ENCODE measurements around the gene ATP6V0C. TPM values are rescaled to one million over a fixed set of nuclear protein-coding genes. Genes with fewer than 3 reads are reported as not detected.

ATP6V0C gene
- total and polyA plus RNA-seq, 4 donors: 17.6 to 132 (median 60.6) TPM

DNA sequence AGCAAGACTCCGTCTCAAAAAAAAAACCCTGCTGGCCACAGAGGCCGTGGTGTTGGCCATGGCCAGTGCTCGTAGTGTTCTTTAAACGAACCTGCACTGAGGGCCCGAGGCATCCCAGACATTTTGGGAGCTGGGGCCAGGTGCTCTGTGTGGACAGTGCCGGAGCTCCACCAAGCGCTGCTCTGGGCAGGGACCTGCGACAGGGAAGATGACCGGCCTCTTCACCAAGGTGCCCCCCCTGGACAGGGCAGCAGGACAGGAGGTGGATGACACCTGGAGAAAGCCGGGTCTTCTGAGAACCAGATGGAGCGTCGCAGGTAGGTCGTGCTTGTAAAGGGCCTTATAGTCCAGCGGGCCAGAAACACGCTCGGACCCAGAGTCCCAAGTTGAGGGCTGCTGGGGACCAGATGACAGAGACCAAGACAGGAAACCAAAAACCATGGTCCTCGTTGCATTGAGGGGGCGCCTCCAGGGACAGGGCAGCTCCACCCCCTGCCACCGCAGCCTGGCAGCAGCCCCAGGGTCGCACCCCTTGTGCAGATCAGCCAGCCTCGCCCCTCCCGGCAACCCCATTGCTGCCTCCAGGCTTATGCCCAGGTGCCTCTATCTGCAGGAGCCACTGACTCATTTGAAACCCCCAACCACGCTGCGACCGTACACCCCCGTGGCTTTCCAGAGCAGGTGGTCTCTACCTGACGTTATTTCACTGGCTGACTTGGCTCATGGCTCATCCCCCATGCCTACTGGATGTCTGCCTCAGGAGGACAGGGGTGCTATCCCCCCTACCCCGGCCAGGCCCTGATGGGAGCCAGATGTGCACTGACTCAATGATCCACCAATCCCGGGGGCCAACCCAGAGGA lies 46.9 kb upstream of the ATP6V0C start:
- H3K9ac ChIP-seq (ENCODE audit: low read depth in 1 of 2, low read length in 2 of 2): no peak overlapping the region
- H3K9me3 ChIP-seq (ENCODE audit: control insufficient read depth in 4 of 4, low read length in 3 of 4): no peaks in the 10 kb centered on the region
- TF ChIP-seq, protein P1, sequence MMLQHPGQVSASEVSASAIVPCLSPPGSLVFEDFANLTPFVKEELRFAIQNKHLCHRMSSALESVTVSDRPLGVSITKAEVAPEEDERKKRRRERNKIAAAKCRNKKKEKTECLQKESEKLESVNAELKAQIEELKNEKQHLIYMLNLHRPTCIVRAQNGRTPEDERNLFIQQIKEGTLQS (IDR thresholded peaks at IDR 0.05): no peak
- TF ChIP-seq RXRA (IDR thresholded peaks at IDR 0.05) (no peak), NR2F2 (IDR thresholded peaks at IDR 0.05) (no peak), FOXA2 (IDR thresholded peaks at IDR 0.05) (no peak), JUND (IDR thresholded peaks at IDR 0.05) (no peak), EGR1 (IDR thresholded peaks at IDR 0.05; ENCODE audit: low read depth in 2 of 2) (no peak), HNF4A (conservative IDR thresholded peaks at IDR 0.05) (no peak), SP1 (IDR thresholded peaks at IDR 0.05) (no peak), YY1 (IDR thresholded peaks at IDR 0.05) (no peak), TAF1 (conservative IDR thresholded peaks at IDR 0.05) (no peak), HNF4G (IDR thresholded peaks at IDR 0.05) (no peak), GABPA (IDR thresholded peaks at IDR 0.05 in 1 of 2, conservative IDR thresholded peaks at IDR 0.05 in 1 of 2) (no peak), RAD21 (IDR thresholded peaks at IDR 0.05) (no peak), FOXA1 (IDR thresholded peaks at IDR 0.05) (no peak)
- TF ChIP-seq, protein P2, sequence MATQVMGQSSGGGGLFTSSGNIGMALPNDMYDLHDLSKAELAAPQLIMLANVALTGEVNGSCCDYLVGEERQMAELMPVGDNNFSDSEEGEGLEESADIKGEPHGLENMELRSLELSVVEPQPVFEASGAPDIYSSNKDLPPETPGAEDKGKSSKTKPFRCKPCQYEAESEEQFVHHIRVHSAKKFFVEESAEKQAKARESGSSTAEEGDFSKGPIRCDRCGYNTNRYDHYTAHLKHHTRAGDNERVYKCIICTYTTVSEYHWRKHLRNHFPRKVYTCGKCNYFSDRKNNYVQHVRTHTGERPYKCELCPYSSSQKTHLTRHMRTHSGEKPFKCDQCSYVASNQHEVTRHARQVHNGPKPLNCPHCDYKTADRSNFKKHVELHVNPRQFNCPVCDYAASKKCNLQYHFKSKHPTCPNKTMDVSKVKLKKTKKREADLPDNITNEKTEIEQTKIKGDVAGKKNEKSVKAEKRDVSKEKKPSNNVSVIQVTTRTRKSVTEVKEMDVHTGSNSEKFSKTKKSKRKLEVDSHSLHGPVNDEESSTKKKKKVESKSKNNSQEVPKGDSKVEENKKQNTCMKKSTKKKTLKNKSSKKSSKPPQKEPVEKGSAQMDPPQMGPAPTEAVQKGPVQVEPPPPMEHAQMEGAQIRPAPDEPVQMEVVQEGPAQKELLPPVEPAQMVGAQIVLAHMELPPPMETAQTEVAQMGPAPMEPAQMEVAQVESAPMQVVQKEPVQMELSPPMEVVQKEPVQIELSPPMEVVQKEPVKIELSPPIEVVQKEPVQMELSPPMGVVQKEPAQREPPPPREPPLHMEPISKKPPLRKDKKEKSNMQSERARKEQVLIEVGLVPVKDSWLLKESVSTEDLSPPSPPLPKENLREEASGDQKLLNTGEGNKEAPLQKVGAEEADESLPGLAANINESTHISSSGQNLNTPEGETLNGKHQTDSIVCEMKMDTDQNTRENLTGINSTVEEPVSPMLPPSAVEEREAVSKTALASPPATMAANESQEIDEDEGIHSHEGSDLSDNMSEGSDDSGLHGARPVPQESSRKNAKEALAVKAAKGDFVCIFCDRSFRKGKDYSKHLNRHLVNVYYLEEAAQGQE (IDR thresholded peaks at IDR 0.05): no peak
- TF ChIP-seq, protein P3, sequence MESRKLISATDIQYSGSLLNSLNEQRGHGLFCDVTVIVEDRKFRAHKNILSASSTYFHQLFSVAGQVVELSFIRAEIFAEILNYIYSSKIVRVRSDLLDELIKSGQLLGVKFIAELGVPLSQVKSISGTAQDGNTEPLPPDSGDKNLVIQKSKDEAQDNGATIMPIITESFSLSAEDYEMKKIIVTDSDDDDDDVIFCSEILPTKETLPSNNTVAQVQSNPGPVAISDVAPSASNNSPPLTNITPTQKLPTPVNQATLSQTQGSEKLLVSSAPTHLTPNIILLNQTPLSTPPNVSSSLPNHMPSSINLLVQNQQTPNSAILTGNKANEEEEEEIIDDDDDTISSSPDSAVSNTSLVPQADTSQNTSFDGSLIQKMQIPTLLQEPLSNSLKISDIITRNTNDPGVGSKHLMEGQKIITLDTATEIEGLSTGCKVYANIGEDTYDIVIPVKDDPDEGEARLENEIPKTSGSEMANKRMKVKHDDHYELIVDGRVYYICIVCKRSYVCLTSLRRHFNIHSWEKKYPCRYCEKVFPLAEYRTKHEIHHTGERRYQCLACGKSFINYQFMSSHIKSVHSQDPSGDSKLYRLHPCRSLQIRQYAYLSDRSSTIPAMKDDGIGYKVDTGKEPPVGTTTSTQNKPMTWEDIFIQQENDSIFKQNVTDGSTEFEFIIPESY (IDR thresholded peaks at IDR 0.05): no peak
- TF ChIP-seq, protein P4, sequence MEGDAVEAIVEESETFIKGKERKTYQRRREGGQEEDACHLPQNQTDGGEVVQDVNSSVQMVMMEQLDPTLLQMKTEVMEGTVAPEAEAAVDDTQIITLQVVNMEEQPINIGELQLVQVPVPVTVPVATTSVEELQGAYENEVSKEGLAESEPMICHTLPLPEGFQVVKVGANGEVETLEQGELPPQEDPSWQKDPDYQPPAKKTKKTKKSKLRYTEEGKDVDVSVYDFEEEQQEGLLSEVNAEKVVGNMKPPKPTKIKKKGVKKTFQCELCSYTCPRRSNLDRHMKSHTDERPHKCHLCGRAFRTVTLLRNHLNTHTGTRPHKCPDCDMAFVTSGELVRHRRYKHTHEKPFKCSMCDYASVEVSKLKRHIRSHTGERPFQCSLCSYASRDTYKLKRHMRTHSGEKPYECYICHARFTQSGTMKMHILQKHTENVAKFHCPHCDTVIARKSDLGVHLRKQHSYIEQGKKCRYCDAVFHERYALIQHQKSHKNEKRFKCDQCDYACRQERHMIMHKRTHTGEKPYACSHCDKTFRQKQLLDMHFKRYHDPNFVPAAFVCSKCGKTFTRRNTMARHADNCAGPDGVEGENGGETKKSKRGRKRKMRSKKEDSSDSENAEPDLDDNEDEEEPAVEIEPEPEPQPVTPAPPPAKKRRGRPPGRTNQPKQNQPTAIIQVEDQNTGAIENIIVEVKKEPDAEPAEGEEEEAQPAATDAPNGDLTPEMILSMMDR (IDR thresholded peaks at IDR 0.05; ENCODE audit: low read depth, low read length, missing input control): no peak
- TF ChIP-seq, protein P5, sequence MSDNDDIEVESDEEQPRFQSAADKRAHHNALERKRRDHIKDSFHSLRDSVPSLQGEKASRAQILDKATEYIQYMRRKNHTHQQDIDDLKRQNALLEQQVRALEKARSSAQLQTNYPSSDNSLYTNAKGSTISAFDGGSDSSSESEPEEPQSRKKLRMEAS (IDR thresholded peaks at IDR 0.05): no peak
- no peaks in the 10 kb centered on the region for H3K36me3 ChIP-seq (ENCODE audit: control insufficient read depth in 4 of 4, insufficient read depth in 3 of 4, low read depth in 1 of 4, low read length in 3 of 4)
- peak overlapping the region in 1 of 3 donors; percentile 51 for H3K4me3 ChIP-seq (ENCODE audit: low read depth in 1 of 3, low read length in 3 of 3)
- H3K4me1 ChIP-seq (ENCODE audit: control insufficient read depth in 4 of 4, insufficient read depth in 4 of 4, low read length in 3 of 4): peaks cover 23 to 44% (median 31%) of the 10 kb centered on the region in 4 donors
- no peaks in the 10 kb centered on the region for H3K27me3 ChIP-seq (ENCODE audit: control insufficient read depth in 4 of 4, insufficient read depth in 4 of 4, low read length in 3 of 4)
- H3K27ac ChIP-seq (ENCODE audit: low read depth in 1 of 2, low read length in 2 of 2): no peak overlapping the region
- WGBS: 83% methylated on average over 29 of the region's 29 CpGs
- DNase-seq (ENCODE audit: low spot score): no peak

All from liver (tissue), 9 donors.